ENCODE data around the gene KCNMB4. TPM values are rescaled to one million over a fixed set of nuclear protein-coding genes. Genes with fewer than 3 reads are reported as not detected.

KCNMB4 gene
- total RNA-seq, 1 donor from 2014 or later, result 0.19 TPM

DNA sequence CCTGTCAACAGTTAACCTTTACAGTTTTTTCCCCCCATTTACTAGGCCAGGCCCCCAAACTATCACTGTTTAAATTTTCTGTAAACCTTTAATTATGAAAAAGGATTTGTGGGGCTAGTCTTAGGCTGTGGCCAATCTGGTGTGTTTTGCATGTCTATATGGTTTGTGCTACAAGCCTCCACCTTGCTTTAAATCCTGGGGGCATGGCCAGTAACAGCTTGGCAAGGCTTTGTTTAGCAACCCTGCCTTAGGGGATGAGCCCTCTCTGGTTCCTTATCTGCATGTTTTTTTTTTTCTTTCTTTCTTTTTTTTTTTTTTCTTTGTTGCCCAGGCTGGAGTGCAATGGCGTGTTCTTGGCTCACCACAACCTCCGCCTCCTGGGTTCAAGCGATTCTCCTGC lies 102.7 kb downstream of the KCNMB4 start:
- H3K27ac Mint-ChIP-seq, result no peak overlapping the region
- intact Hi-C loops (cut with micrococcal nuclease), result no loop called here
- no peak for DNase-seq
- H3K9me3 Mint-ChIP-seq, result peaks cover 10% of the 10 kb centered on the region
- H3K36me3 Mint-ChIP-seq (ENCODE audit: low read depth), result no peaks in the 10 kb centered on the region
- no peaks in the 10 kb centered on the region for H3K4me1 Mint-ChIP-seq
- H3K27me3 Mint-ChIP-seq, result no peaks in the 10 kb centered on the region
- no peak overlapping the region for H3K4me3 Mint-ChIP-seq

GRCh38 chr12:70469221-70469820 lies 103.2 kb downstream of the KCNMB4 start:
- Mint-ChIP-seq H3K4me1 (no peaks in the 10 kb centered on the region), H3K4me3 (no peak overlapping the region)
- intact Hi-C loops (cut with micrococcal nuclease), result no loop called here

DNA sequence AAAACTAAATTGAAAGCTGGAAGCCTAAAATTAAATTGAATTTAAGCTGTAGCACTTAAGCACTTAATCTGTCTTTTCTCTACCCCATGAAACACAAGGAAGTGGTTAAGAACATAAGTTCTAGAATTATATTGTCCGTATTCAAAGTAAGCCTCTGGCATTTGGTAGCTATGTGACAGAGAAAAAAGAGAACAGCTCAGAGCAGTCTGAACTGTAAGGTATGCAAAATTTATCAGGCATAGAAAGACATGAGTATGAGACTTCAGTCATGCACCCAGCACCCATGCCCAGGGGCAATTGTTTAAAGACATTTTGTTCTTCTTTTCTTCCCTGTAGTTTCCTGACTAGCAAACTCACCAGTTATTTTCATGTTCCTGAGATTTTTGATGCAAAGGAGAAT lies 116.7 kb downstream of the KCNMB4 start:
- Mint-ChIP-seq H3K4me3 (no peak overlapping the region), H3K27ac (no peak overlapping the region), H3K36me3 (ENCODE audit: low read depth) (no peaks in the 10 kb centered on the region), H3K27me3 (no peaks in the 10 kb centered on the region), H3K4me1 (no peaks in the 10 kb centered on the region), H3K9me3 (no peaks in the 10 kb centered on the region)
- intact Hi-C loops (cut with micrococcal nuclease), result no loop called here
- DNase-seq, result no peak

More at GRCh38 chr12:70469221-70469820, 103.2 kb downstream of the KCNMB4 start:
- Mint-ChIP-seq H3K27ac (no peak overlapping the region), H3K36me3 (ENCODE audit: low read depth) (no peaks in the 10 kb centered on the region), H3K9me3 (peaks cover 4% of the 10 kb centered on the region), H3K27me3 (no peaks in the 10 kb centered on the region)
- DNase-seq, result no peak

Other genes starting within 250 kb of the KCNMB4 start
- gene CNOT2, start 122.9 kb upstream of the KCNMB4 start, total RNA-seq, result 65.6 and 74.4 TPM in 2 replicates

All from activated CD4-positive, alpha-beta T cell treated with anti-CD3 and anti-CD28 coated beads, Interleukin-2, amount 10 ng/mL, durations not matched to agents 24 days and 14 days (primary cell).